IPS-NIHi7 (cell line): Measurements from ENCODE around the gene C11orf58.

ENCODE experiments used
- DNase-seq: peaks from one replicate; pipeline ENCODE4 v3.0.0; 2012; ENCODE audit warnings: mixed read lengths; ENCODE audit errors: extremely low spot score

The C11orf58 gene

GRCh38 chr11:16801288-16801980 is 63.0 kb downstream of the C11orf58 start:
- DNase-seq: no peak

- no peak for DNase-seq
Observed at GRCh38 chr11:16804104-16804947, 65.9 kb downstream of the C11orf58 start.

GRCh38 chr11:16805938-16806337 is 67.5 kb downstream of the C11orf58 start:
- DNase-seq: no peak

GRCh38 chr11:16806791-16807190 is 68.3 kb downstream of the C11orf58 start:
- DNase-seq: no peak

- DNase-seq: no peak
Observed at GRCh38 chr11:16807306-16807705, 68.9 kb downstream of the C11orf58 start.
